22Rv1 (cell line): Measurements from ENCODE around the gene PCCA.
"Not testable (repeated sequence)": the region's sequence is repeated elsewhere in the genome, so short reads cannot be mapped to it uniquely, and the experiment has no call there.

ENCODE experiments used
- H3K27ac ChIP-seq: fragments of 450-650 bp; 2 replicates; pipeline ENCODE4 v1.5.1; 2017
- CTCF ChIP-seq: fragments of 450-650 bp; IDR thresholded peaks from 2 replicates; pipeline ENCODE4 v1.5.1; 2017; ENCODE audit warnings: mild to moderate bottlenecking
- ZFX ChIP-seq: fragments of 450-650 bp; IDR thresholded peaks from 2 replicates; pipeline ENCODE4 v1.6.1; 2017; ENCODE audit warnings: antibody characterized with exemption, borderline replicate concordance

Gene PCCA

DNA sequence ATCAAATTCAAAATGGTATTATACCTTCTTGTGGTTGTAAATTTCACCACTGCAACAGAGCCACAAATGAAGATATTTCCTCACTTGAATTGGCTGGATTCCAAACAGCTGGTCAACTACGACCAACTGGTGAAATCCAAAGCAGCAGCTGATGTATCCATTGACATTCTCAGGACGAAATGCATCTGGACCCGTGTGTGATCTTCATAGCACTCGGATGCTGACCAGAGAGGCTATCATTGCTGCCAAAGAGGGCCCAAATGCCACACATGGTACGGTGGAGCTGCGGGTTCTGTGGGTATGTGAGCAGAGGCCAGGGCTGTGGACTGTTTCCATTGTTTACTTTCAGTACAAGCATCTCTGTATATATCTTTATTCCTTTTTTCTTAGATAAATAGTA is 25.6 kb upstream of the PCCA start:
- H3K27ac ChIP-seq: no peak overlapping the region
- TF ChIP-seq ZFX (no peak), CTCF (no peak)

DNA sequence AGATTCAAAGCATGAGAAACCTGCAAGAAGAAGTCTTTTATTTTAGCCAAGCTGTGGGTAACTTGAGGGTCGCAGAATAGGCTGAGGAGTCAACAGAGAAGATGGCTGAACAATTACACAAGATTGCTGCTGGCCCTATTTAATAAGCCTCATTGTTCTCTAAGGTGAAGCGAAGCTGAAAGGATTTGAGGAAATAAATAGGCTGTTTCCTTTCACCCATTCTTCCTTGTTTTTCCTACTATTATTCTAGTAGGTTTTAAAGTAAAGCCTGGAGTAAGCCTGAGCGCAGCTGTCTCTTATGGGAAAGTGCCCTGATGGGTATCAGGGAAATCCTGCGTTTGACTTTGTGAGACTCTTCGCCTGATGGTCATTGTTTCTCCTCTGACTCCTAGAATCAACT is 25.0 kb upstream of the PCCA start:
- no peak overlapping the region for H3K27ac ChIP-seq
- TF ChIP-seq ZFX (no peak), CTCF (no peak)

- no peak for TF ChIP-seq CTCF
- no peak for TF ChIP-seq ZFX
- no peak overlapping the region for H3K27ac ChIP-seq
Observed at GRCh38 chr13:100068133-100068931, 20.6 kb upstream of the PCCA start.

DNA sequence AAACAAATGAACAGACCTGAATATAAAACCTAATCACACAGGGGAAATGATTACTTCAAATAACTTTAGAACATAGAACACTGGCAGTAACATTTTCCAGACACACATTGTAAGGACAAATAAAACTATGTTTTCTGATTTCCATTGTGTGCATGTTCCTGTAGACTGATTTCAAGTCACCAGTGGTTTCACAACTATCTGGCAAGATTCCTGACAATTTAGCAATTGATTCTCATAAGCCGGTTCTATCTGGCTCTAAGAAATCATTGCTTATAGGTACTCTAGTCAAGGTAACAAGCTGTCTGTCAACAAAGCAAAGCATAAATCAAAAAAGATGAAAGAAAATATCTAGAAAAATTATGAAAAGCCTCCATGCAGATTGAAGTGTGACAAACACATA is 19.6 kb upstream of the PCCA start:
- H3K27ac ChIP-seq: no peak overlapping the region
- TF ChIP-seq CTCF: no peak
- no peak for TF ChIP-seq ZFX

DNA sequence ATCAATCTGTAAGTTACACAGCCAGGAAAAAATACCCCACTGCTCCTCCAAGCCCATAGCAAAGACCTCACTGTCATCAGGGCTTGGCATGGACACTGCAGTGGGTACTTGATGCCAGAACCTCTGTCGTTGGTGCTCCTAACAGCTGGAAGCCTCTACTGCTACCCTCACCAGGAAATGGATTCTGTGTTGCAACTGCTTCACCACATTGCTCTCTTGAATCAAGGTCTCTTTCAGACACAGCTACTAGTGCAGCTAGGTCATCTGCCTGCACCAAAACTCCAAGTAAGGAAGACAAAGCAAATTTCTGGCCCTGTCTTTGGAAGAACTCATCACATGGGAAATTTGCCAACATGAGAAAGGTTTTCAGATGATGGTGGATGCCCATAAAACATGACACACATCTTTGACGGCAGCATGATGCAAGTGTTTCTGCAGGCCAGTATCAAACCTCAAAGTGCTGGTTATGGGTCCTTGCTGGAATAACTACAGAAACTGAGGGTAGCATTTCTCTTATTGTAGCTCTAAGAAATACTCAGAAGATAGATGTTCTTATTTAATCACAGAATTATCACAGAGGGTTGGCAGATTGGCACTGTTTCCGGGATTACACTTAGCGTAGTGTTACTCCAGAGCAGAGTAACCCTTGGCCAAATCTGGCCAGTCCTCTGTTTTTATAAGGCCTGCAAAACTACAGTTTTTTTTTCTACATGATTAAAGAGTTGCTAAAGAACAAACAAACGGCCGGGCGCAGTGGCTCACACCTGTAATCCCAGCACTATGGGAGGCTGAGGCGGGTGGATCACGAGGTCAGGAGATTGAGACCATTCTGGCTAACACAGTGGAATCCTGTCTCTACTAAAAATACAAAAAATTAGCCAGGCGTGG is 12.9 kb upstream of the PCCA start:
- TF ChIP-seq CTCF (no peak), ZFX (no peak)
- no peak overlapping the region for H3K27ac ChIP-seq

DNA sequence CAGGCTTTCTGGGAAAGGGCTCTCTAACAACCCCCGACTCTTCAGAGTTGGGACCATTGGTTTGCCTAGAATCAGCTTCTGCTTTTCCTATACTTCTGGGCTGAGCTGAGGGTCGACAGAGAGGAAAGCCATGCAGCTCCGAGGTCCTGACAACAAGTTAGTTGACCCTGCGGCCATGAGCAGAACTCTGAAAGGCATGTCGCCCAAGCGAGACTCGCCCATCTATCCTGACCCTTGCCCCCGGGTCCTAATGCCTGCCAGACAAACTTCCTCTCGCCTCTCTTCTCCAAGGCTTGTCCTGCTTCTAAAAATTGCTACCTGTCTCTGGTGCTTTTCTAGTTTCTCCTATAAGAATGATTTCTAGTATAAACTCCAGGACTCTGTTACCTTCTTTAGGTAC is 9.9 kb upstream of the PCCA start:
- not testable (repeated sequence) for H3K27ac ChIP-seq

DNA sequence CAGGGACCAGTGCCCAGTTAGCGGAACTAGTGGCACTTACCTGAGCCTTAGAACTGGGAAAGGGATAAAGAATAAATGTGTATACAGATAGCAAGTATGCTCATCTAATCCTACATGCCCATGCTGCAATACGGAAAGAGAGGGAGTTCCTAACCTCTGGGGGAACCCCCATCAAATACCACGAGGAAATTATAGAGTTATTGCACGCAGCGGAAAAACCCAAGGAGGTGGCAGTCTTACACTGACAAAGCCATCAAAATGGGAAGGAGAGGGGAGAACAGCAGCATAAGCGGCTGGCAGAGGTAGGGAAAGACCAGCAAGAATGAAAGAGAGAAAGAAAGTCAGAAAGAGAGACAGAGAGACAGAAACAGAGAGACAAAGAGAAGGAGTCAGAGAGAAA is 5.5 kb upstream of the PCCA start:
- H3K27ac ChIP-seq: not testable (repeated sequence)

DNA sequence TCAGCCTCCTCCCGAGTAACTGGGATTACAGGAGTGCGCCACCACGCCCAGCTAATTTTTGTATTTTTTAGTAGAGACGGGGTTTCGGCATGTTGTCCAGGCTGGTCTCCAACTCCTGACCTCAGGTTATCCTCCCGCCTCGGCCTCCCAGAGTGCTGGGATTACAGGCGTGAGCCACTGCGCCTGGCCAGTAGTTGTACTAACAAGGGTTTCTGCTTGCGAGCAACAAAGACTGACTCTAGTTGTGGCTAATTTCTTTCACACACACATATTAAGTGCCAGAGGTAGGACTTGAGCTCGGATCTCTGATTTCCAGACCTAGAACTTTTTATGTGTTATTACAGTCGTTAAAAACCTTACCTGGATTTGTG is 635 bp upstream of the PCCA start:
- TF ChIP-seq ZFX (no peak), CTCF (no peak)
- peak overlapping the region; percentile 73 for H3K27ac ChIP-seq
